Measurements from ENCODE around the gene TRIM17. TPM values are rescaled to one million over a fixed set of nuclear protein-coding genes. Genes with fewer than 3 reads are reported as not detected.

Gene TRIM17
- polyA plus RNA-seq, 3 donors = not detected

DNA sequence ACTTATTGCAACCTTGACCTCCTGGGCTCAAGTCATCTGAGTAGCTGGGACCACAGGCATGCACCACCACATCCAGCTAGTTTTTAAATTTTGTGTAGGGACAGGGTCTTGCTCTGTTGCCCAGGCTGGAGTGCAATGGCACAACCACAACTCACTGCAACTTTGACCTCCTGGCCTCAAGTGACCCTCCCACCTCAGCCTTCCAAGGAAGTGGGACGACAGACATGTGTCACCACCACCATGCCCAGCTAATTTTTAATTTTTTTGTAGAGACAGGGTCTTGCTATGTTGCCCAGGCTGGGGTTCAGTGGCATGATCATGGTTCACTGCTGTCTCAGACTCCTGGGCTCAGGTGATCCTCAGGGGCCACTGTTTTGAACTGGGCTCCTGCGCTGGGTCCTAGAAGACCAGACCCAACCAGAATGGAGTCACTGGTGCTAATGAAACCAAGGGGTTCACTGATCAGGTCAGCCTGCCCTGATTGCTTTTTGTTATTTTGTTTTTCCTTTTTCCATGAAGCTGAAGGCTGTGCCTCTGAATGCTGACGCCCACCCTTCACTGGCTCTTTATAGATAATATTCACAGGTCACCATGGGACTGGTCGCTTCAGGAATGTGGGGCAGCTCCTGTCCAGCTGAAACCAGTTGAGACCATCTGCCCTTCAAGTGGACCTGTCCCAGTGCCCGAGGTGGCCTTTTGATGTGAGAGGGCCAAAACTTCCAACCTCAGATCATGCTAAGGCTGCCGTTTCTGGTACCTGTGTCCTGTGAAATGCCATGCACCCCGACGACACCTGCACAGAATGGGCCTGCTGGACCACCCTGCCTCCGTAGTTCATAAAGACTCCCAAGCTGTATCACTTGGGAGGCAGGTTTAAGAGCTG, 4.9 kb downstream of the TRIM17 start:
- Histone ChIP-seq H3K4me1 (ENCODE audit: control insufficient read depth in 1 of 2, insufficient read depth in 2 of 2, low read length in 2 of 2) (peaks cover 16 to 25% of the 10 kb centered on the region in 2 donors), H3K4me2 (replicated peaks; ENCODE audit: extremely low read depth, low read length, poor library complexity, severe bottlenecking) (no peak overlapping the region), H3K9me3 (replicated peaks in 1 of 2; ENCODE audit: control insufficient read depth in 1 of 2, insufficient read depth in 1 of 2, low read length in 2 of 2) (peaks cover 0 to 12% of the 10 kb centered on the region in 2 donors), H3K27ac (ENCODE audit: low read depth in 1 of 2, low read length in 2 of 2) (no peak overlapping the region), H3K36me3 (replicated peaks in 1 of 2; ENCODE audit: control insufficient read depth in 1 of 2, insufficient read depth in 2 of 2, low read length in 2 of 2) (peaks cover 3 to 14% of the 10 kb centered on the region in 2 donors), H4K20me1 (ENCODE audit: insufficient read depth, low read length) (peaks cover 4% of the 10 kb centered on the region), H3K79me2 (ENCODE audit: insufficient read depth, low read length) (peaks cover 15% of the 10 kb centered on the region), H3K4me3 (replicated peaks in 1 of 3; ENCODE audit: low read depth in 2 of 3, low read length in 3 of 3) (no peak overlapping the region), H3K27me3 (ENCODE audit: control insufficient read depth in 2 of 2, insufficient read depth in 2 of 2, low read length in 2 of 2) (peaks cover 17 to 31% of the 10 kb centered on the region in 2 donors), H2AFZ (ENCODE audit: insufficient read depth, low read depth, low read length, poor library complexity, severe bottlenecking) (no peak overlapping the region), H3K9ac (ENCODE audit: insufficient read depth, low read length, poor library complexity, severe bottlenecking) (no peak overlapping the region)
- H3K27me3 Mint-ChIP-seq (ENCODE audit: low read depth in 3 of 3) = peaks cover 26 to 31% (median 31%) of the 10 kb centered on the region in 3 donors
- H3K9me3 Mint-ChIP-seq = peaks cover 0 to 9% (median 4%) of the 10 kb centered on the region in 7 donors
- H3K27ac Mint-ChIP-seq = no peak overlapping the region
- DNase-seq = no peak
- peaks cover 19 to 27% of the 10 kb centered on the region in 2 donors for H3K36me3 Mint-ChIP-seq
- intact Hi-C loops (cut with micrococcal nuclease) = loop anchor here in 1 of 2 donors (5.0 kb wide), 1 partner anchor 36 kb away; no protein-coding TSS in a partner anchor
- TF ChIP-seq, protein P1, sequence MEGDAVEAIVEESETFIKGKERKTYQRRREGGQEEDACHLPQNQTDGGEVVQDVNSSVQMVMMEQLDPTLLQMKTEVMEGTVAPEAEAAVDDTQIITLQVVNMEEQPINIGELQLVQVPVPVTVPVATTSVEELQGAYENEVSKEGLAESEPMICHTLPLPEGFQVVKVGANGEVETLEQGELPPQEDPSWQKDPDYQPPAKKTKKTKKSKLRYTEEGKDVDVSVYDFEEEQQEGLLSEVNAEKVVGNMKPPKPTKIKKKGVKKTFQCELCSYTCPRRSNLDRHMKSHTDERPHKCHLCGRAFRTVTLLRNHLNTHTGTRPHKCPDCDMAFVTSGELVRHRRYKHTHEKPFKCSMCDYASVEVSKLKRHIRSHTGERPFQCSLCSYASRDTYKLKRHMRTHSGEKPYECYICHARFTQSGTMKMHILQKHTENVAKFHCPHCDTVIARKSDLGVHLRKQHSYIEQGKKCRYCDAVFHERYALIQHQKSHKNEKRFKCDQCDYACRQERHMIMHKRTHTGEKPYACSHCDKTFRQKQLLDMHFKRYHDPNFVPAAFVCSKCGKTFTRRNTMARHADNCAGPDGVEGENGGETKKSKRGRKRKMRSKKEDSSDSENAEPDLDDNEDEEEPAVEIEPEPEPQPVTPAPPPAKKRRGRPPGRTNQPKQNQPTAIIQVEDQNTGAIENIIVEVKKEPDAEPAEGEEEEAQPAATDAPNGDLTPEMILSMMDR (IDR thresholded peaks at IDR 0.05) = no peak
- 89% methylated on average over 8 of the region's 9 CpGs for WGBS (ENCODE audit: insufficient coverage)
- H3K4me1 Mint-ChIP-seq = peaks cover 35% of the 10 kb centered on the region
- no peak overlapping the region for H3K4me3 Mint-ChIP-seq

DNA sequence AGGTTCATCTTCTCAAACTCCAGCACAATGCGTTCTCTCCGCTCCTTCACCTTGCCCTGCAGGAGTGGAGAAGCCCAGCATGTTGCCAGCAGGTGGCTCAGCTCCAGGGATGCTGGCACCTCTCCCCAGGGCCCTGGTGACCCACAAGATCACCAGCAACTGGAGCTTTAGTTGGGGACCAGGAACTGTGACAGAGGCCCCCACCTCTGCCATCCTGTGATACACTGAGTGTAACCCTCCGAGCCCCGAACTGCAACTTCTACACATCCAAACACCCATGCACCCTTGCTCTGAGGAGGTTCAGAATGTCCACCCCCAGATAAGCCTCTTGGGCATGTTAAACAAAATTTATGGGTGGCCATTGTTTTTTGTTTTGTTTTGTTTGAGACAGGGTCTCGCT, 5.5 kb downstream of the TRIM17 start:
- TF ChIP-seq, protein P1 (IDR thresholded peaks at IDR 0.05) = no peak
- H3K4me3 Mint-ChIP-seq = no peak overlapping the region

More for the DNA sequence above, 5.5 kb downstream of the TRIM17 start:
- H3K4me3 ChIP-seq (replicated peaks in 1 of 3; ENCODE audit: low read depth in 2 of 3, low read length in 3 of 3) = no peak overlapping the region
- H3K27me3 ChIP-seq (ENCODE audit: control insufficient read depth in 2 of 2, insufficient read depth in 2 of 2, low read length in 2 of 2) = peaks cover 14 to 25% of the 10 kb centered on the region in 2 donors
- H3K79me2 ChIP-seq (ENCODE audit: insufficient read depth, low read length) = peaks cover 20% of the 10 kb centered on the region
- no peak overlapping the region for H2AFZ ChIP-seq (ENCODE audit: insufficient read depth, low read depth, low read length, poor library complexity, severe bottlenecking)
- peaks cover 21 to 26% (median 25%) of the 10 kb centered on the region in 3 donors for H3K27me3 Mint-ChIP-seq (ENCODE audit: low read depth in 3 of 3)
- H3K4me1 Mint-ChIP-seq = peaks cover 32% of the 10 kb centered on the region
- no peak overlapping the region for H3K27ac ChIP-seq (ENCODE audit: low read depth in 1 of 2, low read length in 2 of 2)
- 100% methylated on average over 3 of the region's 5 CpGs for WGBS (ENCODE audit: insufficient coverage)
- peaks cover 3 to 14% of the 10 kb centered on the region in 2 donors for H3K36me3 ChIP-seq (replicated peaks in 1 of 2; ENCODE audit: control insufficient read depth in 1 of 2, insufficient read depth in 2 of 2, low read length in 2 of 2)
- peaks cover 19 to 27% of the 10 kb centered on the region in 2 donors for H3K36me3 Mint-ChIP-seq
- H3K4me1 ChIP-seq (ENCODE audit: control insufficient read depth in 1 of 2, insufficient read depth in 2 of 2, low read length in 2 of 2) = peaks cover 14 to 22% of the 10 kb centered on the region in 2 donors
- intact Hi-C loops (cut with micrococcal nuclease) = loop anchor here in 1 of 2 donors (5.0 kb wide), 1 partner anchor 36 kb away; no protein-coding TSS in a partner anchor
- no peak overlapping the region for H3K4me2 ChIP-seq (replicated peaks; ENCODE audit: extremely low read depth, low read length, poor library complexity, severe bottlenecking)
- H3K27ac Mint-ChIP-seq = no peak overlapping the region
- peaks cover 0 to 12% of the 10 kb centered on the region in 2 donors for H3K9me3 ChIP-seq (replicated peaks in 1 of 2; ENCODE audit: control insufficient read depth in 1 of 2, insufficient read depth in 1 of 2, low read length in 2 of 2)
- peaks cover 3% of the 10 kb centered on the region for H4K20me1 ChIP-seq (ENCODE audit: insufficient read depth, low read length)
- no peak overlapping the region for H3K9ac ChIP-seq (ENCODE audit: insufficient read depth, low read length, poor library complexity, severe bottlenecking)
- no peak for DNase-seq
- H3K9me3 Mint-ChIP-seq = peaks cover 0 to 9% (median 4%) of the 10 kb centered on the region in 7 donors
